Upper lobe of right lung (tissue), 1 donor: ENCODE data around the gene ST6GAL1. TPM values are rescaled to one million over a fixed set of nuclear protein-coding genes. Genes with fewer than 3 reads are reported as not detected.
"Not testable (repeated sequence)": the region's sequence is repeated elsewhere in the genome, so short reads cannot be mapped to it uniquely, and the experiment has no call there.

Experiments used
- ATAC-seq: fragments of 200-7000 bp; cut with Tn5 transposase; one replicate; pipeline ENCODE4 v1.9.1; 2020; ENCODE audit warnings: mild to moderate bottlenecking, moderate library complexity
- DNase-seq: peaks from one replicate; pipeline ENCODE4 v3.0.0-alpha.2; 2020
- H3K27ac ChIP-seq: fragments of 200-600 bp; one replicate; pipeline ENCODE4 v1.8.0; 2022
- H3K27me3 ChIP-seq: fragments of 200-600 bp; one replicate; pipeline ENCODE4 v1.8.0; 2022; ENCODE audit warnings: mild to moderate bottlenecking
- H3K36me3 ChIP-seq: fragments of 200-600 bp; one replicate; pipeline ENCODE4 v1.8.0; 2022
- H3K4me1 ChIP-seq: fragments of 200-600 bp; one replicate; pipeline ENCODE4 v1.8.0; 2022
- H3K4me3 ChIP-seq: fragments of 200-600 bp; one replicate; pipeline ENCODE4 v1.8.0; 2022; ENCODE audit warnings: mild to moderate bottlenecking
- H3K9me3 ChIP-seq: fragments of 200-600 bp; one replicate; pipeline ENCODE4 v1.8.0; 2022
- intact Hi-C: fragments of 100-400 bp; cut with DNase I; formaldehyde crosslinking; loops from one replicate; pipeline ENCODE4 v1.11.0; 2022
- total RNA-seq: library from RNA; stranded (reverse); fragmentation: NEBNext Ultra II Directional; extraction: Animal tissue kit (Norgen Biotek cat#: 25700); gene quantifications from one replicate; pipeline ENCODE4 v1.2.1, GENCODE V29; 2021
- TF ChIP-seq, protein P1 (sequence below): fragments of 200-600 bp; IDR thresholded peaks from one replicate; pipeline ENCODE4 v1.8.0; 2022; ENCODE audit warnings: antibody characterized with exemption
- donor health status: DM: no; HTN: yes; CAD: no; lungs with severe emphysema.

ST6GAL1 gene
- total RNA-seq, 1 donor from 2014 or later = 116 TPM

DNA sequence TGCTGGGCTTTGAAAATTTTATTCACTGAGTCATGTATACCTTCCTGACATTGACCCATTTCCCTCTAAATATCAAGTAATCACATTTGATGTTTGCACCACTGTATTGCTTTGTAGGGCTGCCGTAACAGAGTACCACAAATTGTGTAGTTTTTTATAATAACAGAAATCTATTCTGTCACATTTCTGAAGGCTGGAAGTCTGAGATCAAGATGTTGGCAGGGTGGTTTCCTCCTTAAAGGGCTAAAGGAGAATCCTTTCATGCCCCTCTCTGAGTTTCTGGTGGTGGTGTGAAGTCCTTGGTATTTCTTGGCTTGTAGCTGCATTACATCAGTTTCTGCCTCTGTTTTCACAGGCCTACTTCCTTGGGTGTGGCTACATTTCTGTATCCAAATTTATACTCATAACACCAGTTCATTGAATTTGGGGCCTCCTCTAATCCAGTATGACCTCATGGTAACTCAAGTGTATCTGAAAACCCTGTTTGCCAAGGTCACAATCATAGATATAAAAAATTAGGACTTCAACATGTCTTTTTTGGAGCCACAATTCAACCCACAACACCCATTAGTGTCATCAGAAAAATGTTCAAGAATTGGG is 29.1 kb upstream of the ST6GAL1 start:
- DNase-seq (no peak), ATAC-seq (no peak)
- Histone ChIP-seq H3K4me3 (no peak overlapping the region), H3K36me3 (no peaks in the 10 kb centered on the region), H3K9me3 (no peaks in the 10 kb centered on the region), H3K27me3 (no peaks in the 10 kb centered on the region), H3K4me1 (no peaks in the 10 kb centered on the region), H3K27ac (no peak overlapping the region)
- TF ChIP-seq, protein P1, sequence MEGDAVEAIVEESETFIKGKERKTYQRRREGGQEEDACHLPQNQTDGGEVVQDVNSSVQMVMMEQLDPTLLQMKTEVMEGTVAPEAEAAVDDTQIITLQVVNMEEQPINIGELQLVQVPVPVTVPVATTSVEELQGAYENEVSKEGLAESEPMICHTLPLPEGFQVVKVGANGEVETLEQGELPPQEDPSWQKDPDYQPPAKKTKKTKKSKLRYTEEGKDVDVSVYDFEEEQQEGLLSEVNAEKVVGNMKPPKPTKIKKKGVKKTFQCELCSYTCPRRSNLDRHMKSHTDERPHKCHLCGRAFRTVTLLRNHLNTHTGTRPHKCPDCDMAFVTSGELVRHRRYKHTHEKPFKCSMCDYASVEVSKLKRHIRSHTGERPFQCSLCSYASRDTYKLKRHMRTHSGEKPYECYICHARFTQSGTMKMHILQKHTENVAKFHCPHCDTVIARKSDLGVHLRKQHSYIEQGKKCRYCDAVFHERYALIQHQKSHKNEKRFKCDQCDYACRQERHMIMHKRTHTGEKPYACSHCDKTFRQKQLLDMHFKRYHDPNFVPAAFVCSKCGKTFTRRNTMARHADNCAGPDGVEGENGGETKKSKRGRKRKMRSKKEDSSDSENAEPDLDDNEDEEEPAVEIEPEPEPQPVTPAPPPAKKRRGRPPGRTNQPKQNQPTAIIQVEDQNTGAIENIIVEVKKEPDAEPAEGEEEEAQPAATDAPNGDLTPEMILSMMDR = no peak
- intact Hi-C loops = no loop called here

DNA sequence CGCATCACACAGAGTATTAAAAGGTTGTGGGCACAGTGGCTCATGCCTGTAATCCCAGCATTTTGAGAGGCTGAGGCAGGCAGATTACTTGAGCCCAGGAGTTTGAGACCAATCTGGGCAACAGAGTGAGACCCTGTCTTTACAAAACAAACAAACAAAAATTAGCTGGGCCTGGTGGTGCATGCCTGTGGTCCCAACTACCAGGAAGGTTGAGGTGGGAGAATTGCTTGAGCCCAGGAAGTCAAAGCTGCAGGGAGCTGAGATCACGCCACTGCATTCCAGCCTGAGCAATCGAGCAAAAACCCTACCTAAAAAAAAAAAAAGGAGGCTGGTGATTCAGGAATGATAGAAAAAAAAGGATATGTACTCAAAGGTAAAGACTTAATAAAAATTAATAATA is 28.2 kb upstream of the ST6GAL1 start:
- Histone ChIP-seq H3K27ac (no peak overlapping the region), H3K4me3 (no peak overlapping the region), H3K27me3 (no peaks in the 10 kb centered on the region), H3K36me3 (no peaks in the 10 kb centered on the region), H3K4me1 (no peaks in the 10 kb centered on the region), H3K9me3 (no peaks in the 10 kb centered on the region)
- intact Hi-C loops = no loop called here
- DNase-seq (no peak), ATAC-seq (no peak)
- TF ChIP-seq, protein P1 = no peak

DNA sequence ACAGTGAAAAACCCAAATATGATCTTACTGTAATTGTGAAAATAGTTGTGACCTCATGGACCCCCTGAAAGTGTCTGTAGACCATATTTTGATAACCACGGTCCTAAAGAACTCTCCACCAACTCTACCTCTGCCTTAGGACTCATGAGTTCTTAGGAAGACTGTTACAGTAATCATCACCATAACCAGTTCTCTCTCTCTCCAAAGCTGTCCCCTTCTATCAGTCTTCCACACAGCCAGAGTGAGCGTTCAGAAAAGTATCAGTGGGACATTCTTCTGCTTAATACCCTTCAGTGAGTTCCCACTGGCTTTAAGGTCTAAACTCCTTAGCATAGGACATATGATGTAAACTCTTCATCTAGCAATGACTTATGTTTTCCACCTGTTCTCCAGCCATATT is 27.6 kb upstream of the ST6GAL1 start:
- DNase-seq = no peak
- TF ChIP-seq, protein P1 = no peak
- no peaks in the 10 kb centered on the region for H3K4me1 ChIP-seq
- H3K36me3 ChIP-seq = no peaks in the 10 kb centered on the region
- H3K4me3 ChIP-seq = no peak overlapping the region
- no peak overlapping the region for H3K27ac ChIP-seq
- H3K27me3 ChIP-seq = no peaks in the 10 kb centered on the region
- intact Hi-C loops = no loop called here
- H3K9me3 ChIP-seq = no peaks in the 10 kb centered on the region
- ATAC-seq = no peak

GRCh38 chr3:186903676-186904075 is 26.6 kb upstream of the ST6GAL1 start:
- H3K4me3 ChIP-seq, H3K4me1 ChIP-seq, H3K36me3 ChIP-seq, H3K27ac ChIP-seq, H3K9me3 ChIP-seq, DNase-seq, ATAC-seq, H3K27me3 ChIP-seq, intact Hi-C loops: not testable (repeated sequence)

DNA sequence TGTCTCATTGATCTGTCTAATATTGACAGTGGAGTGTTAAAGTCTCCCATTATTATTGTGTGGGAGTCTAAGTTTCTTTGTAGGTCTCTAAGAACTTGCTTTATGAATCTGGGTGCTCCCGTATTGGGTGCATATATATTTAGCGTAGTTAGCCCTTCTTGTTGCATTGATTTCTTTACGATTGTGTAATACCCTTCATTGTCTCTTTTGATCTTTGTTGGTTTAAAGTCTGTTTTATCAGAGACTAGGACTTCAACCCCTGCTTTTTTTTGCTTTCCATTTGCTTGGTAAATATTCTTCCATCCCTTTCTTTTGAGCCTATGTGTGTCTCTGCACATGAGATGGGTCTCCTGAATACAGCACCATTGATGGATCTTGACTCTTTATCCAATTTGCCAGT is 23.3 kb upstream of the ST6GAL1 start:
- intact Hi-C loops, H3K27ac ChIP-seq, H3K36me3 ChIP-seq, H3K4me1 ChIP-seq, H3K4me3 ChIP-seq, H3K27me3 ChIP-seq, ATAC-seq, DNase-seq, H3K9me3 ChIP-seq: not testable (repeated sequence)

- TF ChIP-seq, protein P1 = no peak
- no peaks in the 10 kb centered on the region for H3K27me3 ChIP-seq
- H3K27ac ChIP-seq = no peak overlapping the region
- intact Hi-C loops = no loop called here
- no peak for ATAC-seq
- H3K4me1 ChIP-seq = no peaks in the 10 kb centered on the region
- H3K36me3 ChIP-seq = no peaks in the 10 kb centered on the region
- H3K4me3 ChIP-seq = no peak overlapping the region
- no peaks in the 10 kb centered on the region for H3K9me3 ChIP-seq
- DNase-seq = no peak
These were observed 21.1 kb upstream of the ST6GAL1 start for GRCh38 chr3:186909078-186909853.
